MM.1S (cell line): Measurements from ENCODE around the gene CPA5.

Experiments used
- DNase-seq: peaks from one replicate; pipeline ENCODE4 v3.0.0-alpha.2; 2015
- H2AFZ ChIP-seq: fragments of 300-600 bp; sonication (generic); 2 replicates; pipeline ENCODE4 v1.6.0; 2016; ENCODE audit warnings: antibody characterized with exemption, low read length
- H3F3A ChIP-seq: fragments of 300-600 bp; sonication (generic); 2 replicates; pipeline ENCODE4 v1.6.1; 2016; ENCODE audit warnings: mild to moderate bottlenecking, antibody characterized with exemption, low read length, moderate library complexity, mixed read lengths; ENCODE audit not compliant: insufficient read depth
- H3K27ac ChIP-seq: fragments of 300-600 bp; sonication (generic); 2 replicates; pipeline ENCODE4 v1.5.1; 2016; ENCODE audit warnings: mild to moderate bottlenecking, low read length
- H3K27me3 ChIP-seq: fragments of 300-600 bp; sonication (generic); replicated peaks from 2 replicates; pipeline ENCODE4 v1.6.0; 2016; ENCODE audit warnings: low read length; ENCODE audit not compliant: insufficient read depth
- H3K36me3 ChIP-seq: fragments of 300-600 bp; sonication (generic); replicated peaks from 2 replicates; pipeline ENCODE4 v1.6.1; 2016; ENCODE audit warnings: mild to moderate bottlenecking, low read length, mixed read lengths; ENCODE audit not compliant: insufficient read depth
- H3K4me1 ChIP-seq: fragments of 300-600 bp; sonication (generic); 2 replicates; pipeline ENCODE4 v1.6.1; 2016; ENCODE audit warnings: low read length, mixed read lengths
- H3K4me2 ChIP-seq: fragments of 300-600 bp; sonication (generic); 2 replicates; pipeline ENCODE4 v1.6.0; 2016; ENCODE audit warnings: low read depth, low read length
- H3K4me3 ChIP-seq: fragments of 300-600 bp; sonication (generic); 2 replicates; pipeline ENCODE4 v1.5.1; 2016; ENCODE audit warnings: low read length, mixed read lengths
- H3K79me2 ChIP-seq: fragments of 300-600 bp; sonication (generic); 2 replicates; pipeline ENCODE4 v1.6.1; 2016; ENCODE audit warnings: mixed run types, low read length, mixed read lengths
- H3K9ac ChIP-seq: fragments of 300-600 bp; sonication (generic); 2 replicates; pipeline ENCODE4 v1.6.1; 2016; ENCODE audit warnings: low read length, mixed read lengths
- H3K9me2 ChIP-seq: fragments of 300-600 bp; sonication (generic); replicated peaks from 2 replicates; pipeline ENCODE4 v1.6.1; 2016; ENCODE audit warnings: mild to moderate bottlenecking, low read length, mixed read lengths; ENCODE audit not compliant: insufficient read depth
- H3K9me3 ChIP-seq: fragments of 300-600 bp; sonication (generic); replicated peaks from 2 replicates; pipeline ENCODE4 v1.6.1; 2016; ENCODE audit warnings: mild to moderate bottlenecking, low read length, mixed read lengths; ENCODE audit not compliant: insufficient read depth
- H4K20me1 ChIP-seq: fragments of 300-600 bp; sonication (generic); 2 replicates; pipeline ENCODE4 v1.6.1; 2016; ENCODE audit warnings: mild to moderate bottlenecking, low read length, moderate library complexity, mixed read lengths; ENCODE audit not compliant: insufficient read depth
- EZH2 ChIP-seq: fragments of 300-600 bp; sonication (generic); optimal IDR thresholded peaks from 2 replicates; pipeline ENCODE3; 2017; ENCODE audit warnings: low read depth, mild to moderate bottlenecking, antibody characterized with exemption, low read length, mixed read lengths
- EZH2phosphoT487 ChIP-seq: fragments of 300-600 bp; sonication (generic); IDR thresholded peaks from 2 replicates; pipeline ENCODE4 v1.6.1; 2018; ENCODE audit warnings: antibody characterized with exemption, low read length
- TF ChIP-seq, protein P1 (sequence below): fragments of 300-600 bp; sonication (generic); IDR thresholded peaks from 2 replicates; pipeline ENCODE4 v1.5.1; 2016; ENCODE audit warnings: antibody characterized with exemption, low read length, mixed read lengths

The CPA5 gene

DNA sequence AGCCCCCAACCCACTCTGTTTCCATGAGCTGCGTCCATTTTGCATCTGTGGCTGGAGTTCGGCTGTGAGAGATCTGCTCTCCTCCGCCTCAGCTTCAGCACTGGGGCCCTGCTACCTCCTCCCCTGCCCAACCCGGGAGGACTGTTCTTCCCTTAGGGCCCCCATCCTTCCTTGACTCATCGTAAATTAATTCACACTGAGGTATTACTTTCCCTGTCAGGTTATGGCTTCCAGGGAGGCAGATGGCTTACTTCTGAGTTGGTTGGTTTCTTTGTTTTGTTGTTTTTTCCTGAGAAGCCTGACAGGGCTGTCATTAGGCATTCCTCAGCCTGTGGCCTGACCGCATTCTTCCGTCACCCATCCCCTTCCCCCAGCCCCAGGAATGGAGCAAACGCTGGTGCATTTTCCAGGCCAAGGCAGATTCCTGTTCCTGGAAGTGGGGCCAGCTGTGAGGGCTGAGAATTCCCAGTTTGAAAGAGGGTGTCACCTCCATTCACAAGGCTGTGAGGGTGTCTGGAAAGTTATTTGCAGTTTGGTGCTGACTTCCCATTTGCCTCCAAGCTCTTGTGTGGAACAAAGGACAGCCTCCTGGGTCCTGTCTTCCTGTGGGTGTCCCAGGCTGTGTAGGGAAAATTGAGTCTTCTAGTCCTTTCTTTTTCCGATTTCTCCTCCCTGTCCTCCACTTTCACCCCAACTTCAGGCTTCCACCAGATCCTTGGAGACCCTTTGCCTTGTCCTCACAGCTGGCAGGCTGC is 11.7 kb downstream of the CPA5 start:
- no peaks in the 10 kb centered on the region for H3K4me1 ChIP-seq
- no peaks in the 10 kb centered on the region for H3K9me2 ChIP-seq
- DNase-seq = no peak
- no peak overlapping the region for H3K4me3 ChIP-seq
- H3K9ac ChIP-seq = no peak overlapping the region
- H3K36me3 ChIP-seq = no peaks in the 10 kb centered on the region
- H3K79me2 ChIP-seq = no peaks in the 10 kb centered on the region
- no peak overlapping the region for H2AFZ ChIP-seq
- no peaks in the 10 kb centered on the region for H3K27me3 ChIP-seq
- H3K4me2 ChIP-seq = no peak overlapping the region
- H3F3A ChIP-seq = no peaks in the 10 kb centered on the region
- no peaks in the 10 kb centered on the region for H3K9me3 ChIP-seq
- TF ChIP-seq EZH2 = no peak
- TF ChIP-seq EZH2phosphoT487 = no peak
- TF ChIP-seq, protein P1, sequence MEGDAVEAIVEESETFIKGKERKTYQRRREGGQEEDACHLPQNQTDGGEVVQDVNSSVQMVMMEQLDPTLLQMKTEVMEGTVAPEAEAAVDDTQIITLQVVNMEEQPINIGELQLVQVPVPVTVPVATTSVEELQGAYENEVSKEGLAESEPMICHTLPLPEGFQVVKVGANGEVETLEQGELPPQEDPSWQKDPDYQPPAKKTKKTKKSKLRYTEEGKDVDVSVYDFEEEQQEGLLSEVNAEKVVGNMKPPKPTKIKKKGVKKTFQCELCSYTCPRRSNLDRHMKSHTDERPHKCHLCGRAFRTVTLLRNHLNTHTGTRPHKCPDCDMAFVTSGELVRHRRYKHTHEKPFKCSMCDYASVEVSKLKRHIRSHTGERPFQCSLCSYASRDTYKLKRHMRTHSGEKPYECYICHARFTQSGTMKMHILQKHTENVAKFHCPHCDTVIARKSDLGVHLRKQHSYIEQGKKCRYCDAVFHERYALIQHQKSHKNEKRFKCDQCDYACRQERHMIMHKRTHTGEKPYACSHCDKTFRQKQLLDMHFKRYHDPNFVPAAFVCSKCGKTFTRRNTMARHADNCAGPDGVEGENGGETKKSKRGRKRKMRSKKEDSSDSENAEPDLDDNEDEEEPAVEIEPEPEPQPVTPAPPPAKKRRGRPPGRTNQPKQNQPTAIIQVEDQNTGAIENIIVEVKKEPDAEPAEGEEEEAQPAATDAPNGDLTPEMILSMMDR = no peak
- H3K27ac ChIP-seq = no peak overlapping the region
- H4K20me1 ChIP-seq = no peaks in the 10 kb centered on the region

DNA sequence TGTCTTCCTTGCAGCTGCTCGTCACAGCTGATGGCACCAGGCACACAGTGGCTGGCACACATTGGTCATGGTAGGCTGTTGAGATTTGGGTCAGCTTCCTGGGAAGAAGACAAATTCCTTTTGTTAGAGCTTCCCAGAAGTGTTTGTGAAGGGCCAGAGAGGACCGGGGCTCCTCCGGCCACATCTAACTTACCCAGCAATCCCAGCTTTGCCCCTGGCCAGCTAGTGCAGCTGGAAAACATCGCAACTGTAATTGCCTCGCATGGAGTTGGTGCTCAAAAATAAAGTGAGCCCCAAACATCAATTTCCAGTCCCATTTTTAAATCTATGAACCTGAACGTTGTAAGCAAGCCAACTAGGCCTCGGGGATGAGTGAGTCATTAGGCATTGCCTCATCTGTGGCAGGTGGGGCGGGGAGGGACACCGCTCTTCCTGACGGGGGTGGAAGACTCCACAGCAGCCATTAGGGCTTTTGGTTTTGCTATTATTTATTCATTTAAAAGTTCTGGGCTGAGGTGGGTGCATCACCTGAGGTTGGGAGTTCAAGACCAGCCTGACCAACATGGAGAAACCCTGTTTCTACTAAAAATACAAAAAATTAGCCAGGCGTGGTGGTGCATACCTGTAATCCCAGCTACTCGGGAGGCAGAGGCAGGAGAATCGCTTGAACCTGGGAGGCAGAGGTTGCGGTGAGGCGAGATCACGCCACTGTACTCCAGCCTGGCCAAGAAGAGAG is 12.4 kb downstream of the CPA5 start:
- Histone ChIP-seq H3F3A (no peaks in the 10 kb centered on the region), H3K9me3 (no peaks in the 10 kb centered on the region), H4K20me1 (no peaks in the 10 kb centered on the region), H3K27me3 (no peaks in the 10 kb centered on the region), H3K4me1 (no peaks in the 10 kb centered on the region), H2AFZ (no peak overlapping the region), H3K4me3 (no peak overlapping the region), H3K9ac (no peak overlapping the region), H3K36me3 (no peaks in the 10 kb centered on the region), H3K4me2 (no peak overlapping the region), H3K79me2 (no peaks in the 10 kb centered on the region), H3K9me2 (no peaks in the 10 kb centered on the region), H3K27ac (no peak overlapping the region)
- DNase-seq = no peak
- TF ChIP-seq EZH2 = no peak

DNA sequence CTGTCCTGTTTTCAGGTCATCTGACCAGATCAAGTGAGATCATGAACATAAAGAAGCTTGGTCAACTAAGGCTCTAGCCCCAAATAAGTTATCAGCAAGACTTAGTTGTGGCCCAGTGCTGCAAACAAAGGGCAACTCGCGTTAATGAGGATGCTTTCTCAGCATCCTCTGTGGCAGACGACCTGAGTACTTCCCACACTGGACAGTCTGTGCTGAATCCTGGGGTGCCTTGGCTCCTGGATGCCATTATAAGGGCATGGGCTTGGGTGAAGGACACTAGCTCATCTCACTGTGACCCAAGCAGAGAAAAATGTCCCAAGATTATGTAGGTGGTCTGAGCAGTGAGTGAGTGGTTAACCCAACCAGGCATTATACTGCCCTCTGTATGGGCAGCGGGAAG is 13.9 kb downstream of the CPA5 start:
- H3K4me3 ChIP-seq = no peak overlapping the region
- no peaks in the 10 kb centered on the region for H3K9me3 ChIP-seq
- no peaks in the 10 kb centered on the region for H3F3A ChIP-seq
- TF ChIP-seq, protein P1 = no peak
- TF ChIP-seq EZH2 (no peak), EZH2phosphoT487 (no peak)
- no peaks in the 10 kb centered on the region for H3K36me3 ChIP-seq
- no peak overlapping the region for H3K4me2 ChIP-seq
- H3K79me2 ChIP-seq = no peaks in the 10 kb centered on the region
- H3K9ac ChIP-seq = no peak overlapping the region
- no peaks in the 10 kb centered on the region for H3K4me1 ChIP-seq
- H3K27ac ChIP-seq = no peak overlapping the region
- H3K27me3 ChIP-seq = no peaks in the 10 kb centered on the region
- H3K9me2 ChIP-seq = no peaks in the 10 kb centered on the region
- no peak overlapping the region for H2AFZ ChIP-seq
- H4K20me1 ChIP-seq = no peaks in the 10 kb centered on the region
- no peak for DNase-seq
